PC-9 (cell line): ENCODE measurements around the gene HEPHL1.

Experiments used
- CTCF ChIP-seq: fragments of 200-600 bp; sonication (generic); conservative IDR thresholded peaks from 2 replicates; pipeline ENCODE4 v1.6.1; 2017; ENCODE audit warnings: mixed run types, antibody characterized with exemption, mild to moderate bottlenecking, moderate library complexity
- EZH2 ChIP-seq: fragments of 200-600 bp; sonication (generic); IDR thresholded peaks from 2 replicates; pipeline ENCODE4 v1.8.0; 2017; ENCODE audit warnings: antibody characterized with exemption, low read depth

GRCh38 chr11:94002226-94002625, 18.9 kb upstream of the HEPHL1 start:
- TF ChIP-seq CTCF (no peak), EZH2 (no peak)
